Suprapubic skin (tissue), 4 donors: Measurements from ENCODE around the gene MAP3K13.

Experiments used
- EP300 ChIP-seq: sonication (generic); formaldehyde crosslinking; IDR thresholded peaks from one replicate; pipeline ENCODE4 v1.6.1; 2017; ENCODE audit warnings: antibody characterized with exemption
- POLR2A ChIP-seq, 2 donors: fragments of 450-650 bp; IDR thresholded peaks; one replicate each; pipeline ENCODE4 v1.6.1; 2017; ENCODE audit warnings: antibody characterized with exemption in 2 of 2, mild to moderate bottlenecking in 2 of 2, moderate library complexity in 2 of 2
- POLR2AphosphoS5 ChIP-seq, 3 donors: sonication (generic); formaldehyde crosslinking; IDR thresholded peaks; one replicate each; pipeline ENCODE4 v1.6.1; 2017; ENCODE audit warnings: antibody characterized with exemption in 3 of 3
- TF ChIP-seq, protein P1 (sequence below), 2 donors: fragments of 200-600 bp in 1 of 2; fragments of 450-650 bp in 1 of 2; sonication (generic) in 1 of 2; IDR thresholded peaks; one replicate each; pipeline ENCODE4 v1.5.1; 2016 to 2019; ENCODE audit warnings: antibody characterized with exemption in 2 of 2, mild to moderate bottlenecking in 1 of 2, moderate library complexity in 1 of 2

DNA sequence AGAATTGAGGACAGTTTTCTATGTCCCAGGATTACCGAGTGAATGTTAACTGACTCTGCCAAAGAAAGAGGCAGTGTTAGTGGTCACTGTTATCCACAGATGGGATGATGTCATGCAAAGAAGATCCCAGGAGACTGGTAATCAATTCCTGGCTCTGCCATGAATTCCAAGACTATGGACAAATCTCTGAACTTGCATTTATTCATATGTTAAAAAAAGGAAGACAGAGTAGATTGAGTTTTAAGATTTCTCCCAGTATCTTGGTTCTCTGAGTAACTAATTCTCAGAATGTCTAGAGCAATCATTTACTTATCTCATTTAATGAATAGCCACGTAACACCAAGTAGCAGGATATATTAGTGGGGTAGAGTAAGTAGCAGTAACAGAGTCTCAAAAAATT lies 11.5 kb upstream of the MAP3K13 start:
- TF ChIP-seq POLR2A (IDR thresholded peaks at IDR 0.05) (no peak), EP300 (no peak), POLR2AphosphoS5 (IDR thresholded peaks at IDR 0.05) (no peak)
- TF ChIP-seq, protein P1, sequence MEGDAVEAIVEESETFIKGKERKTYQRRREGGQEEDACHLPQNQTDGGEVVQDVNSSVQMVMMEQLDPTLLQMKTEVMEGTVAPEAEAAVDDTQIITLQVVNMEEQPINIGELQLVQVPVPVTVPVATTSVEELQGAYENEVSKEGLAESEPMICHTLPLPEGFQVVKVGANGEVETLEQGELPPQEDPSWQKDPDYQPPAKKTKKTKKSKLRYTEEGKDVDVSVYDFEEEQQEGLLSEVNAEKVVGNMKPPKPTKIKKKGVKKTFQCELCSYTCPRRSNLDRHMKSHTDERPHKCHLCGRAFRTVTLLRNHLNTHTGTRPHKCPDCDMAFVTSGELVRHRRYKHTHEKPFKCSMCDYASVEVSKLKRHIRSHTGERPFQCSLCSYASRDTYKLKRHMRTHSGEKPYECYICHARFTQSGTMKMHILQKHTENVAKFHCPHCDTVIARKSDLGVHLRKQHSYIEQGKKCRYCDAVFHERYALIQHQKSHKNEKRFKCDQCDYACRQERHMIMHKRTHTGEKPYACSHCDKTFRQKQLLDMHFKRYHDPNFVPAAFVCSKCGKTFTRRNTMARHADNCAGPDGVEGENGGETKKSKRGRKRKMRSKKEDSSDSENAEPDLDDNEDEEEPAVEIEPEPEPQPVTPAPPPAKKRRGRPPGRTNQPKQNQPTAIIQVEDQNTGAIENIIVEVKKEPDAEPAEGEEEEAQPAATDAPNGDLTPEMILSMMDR (IDR thresholded peaks at IDR 0.05), result no peak
